Loucy (cell line): Measurements from ENCODE around the gene SPATA33.

ENCODE experiments used
- H2AFZ ChIP-seq: fragments of 200-600 bp; sonication (generic); 2 replicates; pipeline ENCODE4 v1.6.0; 2016; ENCODE audit warnings: antibody characterized with exemption, mild to moderate bottlenecking, low read length, moderate library complexity
- H3F3A ChIP-seq: fragments of 200-600 bp; 2 replicates; pipeline ENCODE4 v1.6.0; 2016; ENCODE audit warnings: antibody characterized with exemption, low read depth, mild to moderate bottlenecking
- H3K27me3 ChIP-seq: fragments of 200-600 bp; sonication (generic); 2 replicates; pipeline ENCODE4 v1.6.1; 2014; ENCODE audit warnings: low read length, mild to moderate bottlenecking; ENCODE audit not compliant: insufficient read depth, poor library complexity, severe bottlenecking
- H3K36me3 ChIP-seq: fragments of 200-600 bp; sonication (generic); 2 replicates; pipeline ENCODE4 v1.6.1; 2016; ENCODE audit warnings: low read length; ENCODE audit not compliant: insufficient read depth
- H3K4me1 ChIP-seq: fragments of 200-600 bp; sonication (generic); 2 replicates; pipeline ENCODE4 v1.5.1; 2014; ENCODE audit warnings: low read length, mild to moderate bottlenecking; ENCODE audit not compliant: insufficient read depth, poor library complexity, severe bottlenecking
- H3K4me2 ChIP-seq: fragments of 200-600 bp; sonication (generic); 2 replicates; pipeline ENCODE4 v1.6.0; 2014; ENCODE audit warnings: antibody characterized with exemption, low read length, low read depth, mild to moderate bottlenecking; ENCODE audit not compliant: poor library complexity, severe bottlenecking
- H3K4me3 ChIP-seq: fragments of 200-600 bp; sonication (generic); 2 replicates; pipeline ENCODE4 v1.5.1; 2014; ENCODE audit warnings: low read length, mild to moderate bottlenecking, mixed read lengths; ENCODE audit not compliant: poor library complexity, severe bottlenecking
- H3K79me2 ChIP-seq: fragments of 200-600 bp; sonication (generic); 2 replicates; pipeline ENCODE4 v1.6.1; 2014; ENCODE audit warnings: low read length; ENCODE audit not compliant: insufficient read depth
- H3K9ac ChIP-seq: fragments of 200-600 bp; sonication (generic); 2 replicates; pipeline ENCODE4 v1.6.0; 2014; ENCODE audit warnings: mild to moderate bottlenecking, low read depth, low read length, moderate library complexity; ENCODE audit not compliant: poor library complexity, severe bottlenecking
- H3K9me2 ChIP-seq: fragments of 200-600 bp; sonication (generic); replicated peaks from 2 replicates; pipeline ENCODE4 v1.6.1; 2016; ENCODE audit warnings: low read depth, low read length, mixed read lengths
- H3K9me3 ChIP-seq: fragments of 200-600 bp; sonication (generic); 2 replicates; pipeline ENCODE4 v1.6.1; 2014; ENCODE audit warnings: mild to moderate bottlenecking, antibody characterized with exemption, low read length, low read depth; ENCODE audit not compliant: insufficient read depth
- H4K20me1 ChIP-seq: fragments of 200-600 bp; sonication (generic); 2 replicates; pipeline ENCODE4 v1.6.0; 2014; ENCODE audit warnings: antibody characterized with exemption, low read length, mild to moderate bottlenecking; ENCODE audit not compliant: insufficient read depth, poor library complexity, severe bottlenecking
- EZH2phosphoT487 ChIP-seq: fragments of 200-600 bp; IDR thresholded peaks from 2 replicates; pipeline ENCODE4 v1.6.1; 2018; ENCODE audit warnings: antibody characterized with exemption, mild to moderate bottlenecking, moderate library complexity, borderline replicate concordance
- TF ChIP-seq, protein P1 (sequence below): fragments of 200-600 bp; sonication (generic); conservative IDR thresholded peaks from 2 replicates; pipeline ENCODE4 v1.5.1; 2014; ENCODE audit warnings: mild to moderate bottlenecking, antibody characterized with exemption, low read length

SPATA33 gene

DNA sequence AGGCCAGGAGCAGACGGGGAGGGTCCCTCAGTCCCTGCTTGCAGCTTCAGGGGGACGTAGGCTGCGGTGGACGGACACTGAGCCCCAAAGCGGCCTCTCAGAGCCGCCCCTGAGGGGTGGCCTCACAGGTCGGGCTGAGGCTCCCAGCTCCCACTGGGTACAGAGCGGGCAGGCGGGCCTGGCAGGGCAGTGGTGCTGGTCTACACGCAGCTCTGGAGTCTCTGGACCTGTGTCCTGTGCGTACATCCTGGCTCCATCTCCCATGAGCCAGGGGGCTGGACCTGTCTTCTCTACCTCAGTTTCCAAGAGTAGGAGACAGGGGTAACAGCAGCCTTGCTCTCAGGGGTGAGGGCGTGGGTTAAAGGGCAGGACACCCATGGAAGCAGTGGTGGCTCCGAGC, 42.5 kb upstream of the SPATA33 start:
- no peaks in the 10 kb centered on the region for H3K27me3 ChIP-seq
- H4K20me1 ChIP-seq, result no peaks in the 10 kb centered on the region
- H2AFZ ChIP-seq, result no peak overlapping the region
- no peaks in the 10 kb centered on the region for H3F3A ChIP-seq
- no peak overlapping the region for H3K9ac ChIP-seq
- no peaks in the 10 kb centered on the region for H3K9me3 ChIP-seq
- H3K9me2 ChIP-seq, result no peaks in the 10 kb centered on the region
- no peaks in the 10 kb centered on the region for H3K79me2 ChIP-seq
- TF ChIP-seq EZH2phosphoT487, result no peak
- TF ChIP-seq, protein P1, sequence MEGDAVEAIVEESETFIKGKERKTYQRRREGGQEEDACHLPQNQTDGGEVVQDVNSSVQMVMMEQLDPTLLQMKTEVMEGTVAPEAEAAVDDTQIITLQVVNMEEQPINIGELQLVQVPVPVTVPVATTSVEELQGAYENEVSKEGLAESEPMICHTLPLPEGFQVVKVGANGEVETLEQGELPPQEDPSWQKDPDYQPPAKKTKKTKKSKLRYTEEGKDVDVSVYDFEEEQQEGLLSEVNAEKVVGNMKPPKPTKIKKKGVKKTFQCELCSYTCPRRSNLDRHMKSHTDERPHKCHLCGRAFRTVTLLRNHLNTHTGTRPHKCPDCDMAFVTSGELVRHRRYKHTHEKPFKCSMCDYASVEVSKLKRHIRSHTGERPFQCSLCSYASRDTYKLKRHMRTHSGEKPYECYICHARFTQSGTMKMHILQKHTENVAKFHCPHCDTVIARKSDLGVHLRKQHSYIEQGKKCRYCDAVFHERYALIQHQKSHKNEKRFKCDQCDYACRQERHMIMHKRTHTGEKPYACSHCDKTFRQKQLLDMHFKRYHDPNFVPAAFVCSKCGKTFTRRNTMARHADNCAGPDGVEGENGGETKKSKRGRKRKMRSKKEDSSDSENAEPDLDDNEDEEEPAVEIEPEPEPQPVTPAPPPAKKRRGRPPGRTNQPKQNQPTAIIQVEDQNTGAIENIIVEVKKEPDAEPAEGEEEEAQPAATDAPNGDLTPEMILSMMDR, result no peak
- H3K4me3 ChIP-seq, result no peak overlapping the region
- no peak overlapping the region for H3K4me2 ChIP-seq
- H3K4me1 ChIP-seq, result peaks cover 16% of the 10 kb centered on the region
- no peaks in the 10 kb centered on the region for H3K36me3 ChIP-seq

DNA sequence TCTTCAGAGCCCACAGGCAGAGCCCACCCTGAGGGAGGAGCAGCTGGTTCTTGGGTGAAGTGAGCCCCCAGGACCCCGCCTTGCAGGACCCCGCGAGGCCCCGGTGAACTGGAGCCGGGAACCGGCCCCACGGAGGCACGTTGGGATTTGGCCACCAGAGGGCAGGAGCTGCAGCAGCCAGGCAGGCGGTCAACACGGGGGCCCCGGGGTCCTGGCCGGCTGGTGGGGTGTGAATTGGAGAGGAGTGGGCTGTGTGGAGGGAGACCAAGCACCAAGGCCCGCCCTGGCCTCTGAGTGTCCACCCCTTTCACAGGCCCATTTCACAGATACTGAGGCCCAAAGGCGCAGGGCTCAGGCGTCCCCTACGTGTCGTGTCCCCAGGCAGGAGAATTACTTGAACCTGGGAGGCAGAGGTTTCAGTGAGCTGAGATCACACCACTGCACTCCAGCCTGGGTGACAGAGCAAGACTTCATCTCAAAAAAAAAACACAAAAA, 42.0 kb upstream of the SPATA33 start:
- H3K4me3 ChIP-seq, result no peak overlapping the region
- TF ChIP-seq, protein P1, result peak; percentile 42
- no peak for TF ChIP-seq EZH2phosphoT487
- H3K79me2 ChIP-seq, result no peaks in the 10 kb centered on the region
- H3K9ac ChIP-seq, result no peak overlapping the region
- H3K9me3 ChIP-seq, result no peaks in the 10 kb centered on the region
- no peaks in the 10 kb centered on the region for H3K27me3 ChIP-seq
- H3K36me3 ChIP-seq, result no peaks in the 10 kb centered on the region
- no peaks in the 10 kb centered on the region for H3F3A ChIP-seq
- peaks cover 16% of the 10 kb centered on the region for H3K4me1 ChIP-seq
- no peaks in the 10 kb centered on the region for H3K9me2 ChIP-seq
- H3K4me2 ChIP-seq, result no peak overlapping the region
- H4K20me1 ChIP-seq, result no peaks in the 10 kb centered on the region
- H2AFZ ChIP-seq, result no peak overlapping the region

DNA sequence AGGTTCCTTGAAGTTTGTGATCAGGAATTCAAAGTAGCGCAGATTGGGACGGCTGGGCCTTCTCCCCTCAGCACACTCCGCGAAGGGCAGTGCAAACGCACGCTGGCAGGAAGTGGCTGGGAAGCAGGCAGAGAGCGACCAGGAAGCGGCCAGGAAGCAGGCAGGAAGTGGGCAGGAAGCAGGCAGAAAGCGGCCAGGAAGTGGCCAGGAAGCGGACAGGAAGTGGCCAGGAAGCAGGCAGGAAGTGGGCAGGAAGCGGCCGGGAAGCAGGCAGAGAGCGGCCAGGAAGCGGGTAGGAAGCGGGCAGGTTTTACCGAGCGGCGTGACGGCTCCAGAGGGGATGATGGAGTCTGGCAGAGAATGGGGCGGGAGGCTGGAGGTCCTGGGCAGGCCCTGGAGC, 41.0 kb upstream of the SPATA33 start:
- Histone ChIP-seq H3F3A (no peaks in the 10 kb centered on the region), H2AFZ (no peak overlapping the region), H3K9me3 (no peaks in the 10 kb centered on the region), H4K20me1 (no peaks in the 10 kb centered on the region), H3K4me3 (no peak overlapping the region), H3K9me2 (no peaks in the 10 kb centered on the region), H3K27me3 (no peaks in the 10 kb centered on the region), H3K9ac (no peak overlapping the region), H3K36me3 (no peaks in the 10 kb centered on the region), H3K79me2 (no peaks in the 10 kb centered on the region), H3K4me2 (no peak overlapping the region), H3K4me1 (peaks cover 16% of the 10 kb centered on the region)
- TF ChIP-seq, protein P1, result no peak
- no peak for TF ChIP-seq EZH2phosphoT487
